ENCODE measurements around the gene SHISAL1.

Gene SHISAL1

GRCh38 chr22:44278243-44279068, 34.3 kb downstream of the SHISAL1 start:
- DNase-seq (ENCODE audit: low read depth in 2 of 2), result no peak

DNA sequence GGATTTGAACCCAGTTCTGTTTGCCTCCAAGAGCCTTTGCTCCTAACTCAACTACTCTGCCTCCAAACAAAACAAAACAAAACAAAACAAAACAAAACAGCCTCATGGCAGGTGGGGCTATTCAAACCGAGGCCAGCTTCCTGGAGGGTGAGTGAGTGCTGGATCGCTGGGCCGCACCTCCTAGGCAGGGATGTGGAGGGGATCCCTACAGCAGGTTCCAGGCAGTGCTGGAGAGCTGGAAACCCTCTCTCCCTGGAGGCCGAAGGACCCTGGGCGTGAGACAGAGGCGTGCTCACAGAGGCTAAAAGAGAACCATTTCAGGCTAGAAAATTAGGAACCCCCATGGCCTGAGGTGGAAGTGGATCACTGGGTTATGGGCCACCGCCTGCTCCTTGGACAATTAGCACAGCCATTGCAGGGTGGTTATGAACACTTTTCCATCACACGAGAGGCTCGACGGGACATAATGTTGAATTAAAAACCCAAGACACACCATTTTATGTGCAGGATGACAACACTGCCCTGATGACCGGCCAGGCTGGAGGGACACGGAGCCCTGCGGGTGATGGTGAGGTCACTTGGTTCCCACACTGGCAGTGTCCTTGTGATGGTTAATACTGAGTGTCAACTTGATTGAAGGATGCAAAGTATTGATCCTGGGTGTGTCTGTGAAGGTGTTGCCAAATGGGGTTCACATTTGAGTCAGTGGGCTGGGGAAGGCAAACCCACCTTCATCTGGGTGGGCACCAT, 35.2 kb downstream of the SHISAL1 start:
- DNase-seq (ENCODE audit: low read depth in 2 of 2), result no peak

DNA sequence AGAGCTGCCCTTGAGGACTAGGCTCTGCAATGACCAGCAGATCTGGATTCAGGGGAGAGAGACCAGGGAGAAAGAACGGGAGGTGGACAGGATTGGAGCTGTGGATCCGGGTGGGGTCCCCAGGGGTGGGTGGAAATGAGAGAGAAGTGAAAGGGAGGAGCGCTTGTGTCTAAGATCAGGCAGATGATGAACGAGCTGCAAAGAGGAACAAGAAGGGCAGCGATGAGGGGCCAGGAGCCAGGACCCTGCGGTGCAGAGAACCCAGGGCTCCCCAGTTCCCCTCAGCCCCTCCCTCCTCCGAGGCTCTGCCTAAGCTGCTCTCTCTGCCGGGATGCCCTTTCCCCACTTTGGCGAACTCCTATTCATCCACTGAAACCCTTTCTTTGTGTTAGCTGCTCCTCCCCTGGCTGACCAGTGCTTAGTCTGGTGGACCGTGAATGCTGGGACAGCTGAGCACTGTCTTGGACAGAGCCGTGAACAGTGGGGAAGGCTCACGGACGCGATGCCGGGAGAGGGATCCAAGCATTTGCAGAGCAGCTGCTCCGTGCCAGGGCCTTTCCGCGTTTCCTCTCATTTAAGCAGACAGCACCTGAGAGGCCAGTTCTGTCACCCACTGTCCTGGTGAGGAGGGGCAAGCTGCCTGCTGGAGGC, 35.9 kb downstream of the SHISAL1 start:
- no peak for DNase-seq (ENCODE audit: low read depth in 2 of 2)

DNA sequence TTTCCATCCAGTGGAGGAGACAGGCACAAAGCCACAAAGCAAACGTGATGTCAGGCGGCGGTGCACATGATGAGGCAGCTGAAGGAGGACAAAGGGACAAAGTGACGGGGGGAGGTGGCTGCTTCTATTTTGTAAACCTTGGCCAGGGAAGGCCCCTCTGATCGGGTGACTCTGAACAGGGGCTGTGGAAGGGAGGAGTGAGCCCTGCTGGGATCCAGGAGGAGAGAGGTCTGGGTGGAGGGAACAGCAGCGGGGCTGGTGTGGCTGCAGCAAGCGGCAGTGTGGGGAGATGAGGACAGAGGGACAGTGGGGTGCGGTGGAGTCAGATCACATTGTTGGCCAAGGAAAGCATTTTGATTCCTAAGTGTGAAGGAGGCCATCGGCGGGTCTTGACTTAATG, 36.7 kb downstream of the SHISAL1 start:
- DNase-seq (ENCODE audit: low read depth in 2 of 2), result no peak

GRCh38 chr22:44275631-44275995, 37.1 kb downstream of the SHISAL1 start:
- DNase-seq (ENCODE audit: low read depth in 2 of 2), result no peak

GRCh38 chr22:44274918-44275630, 37.7 kb downstream of the SHISAL1 start:
- DNase-seq (ENCODE audit: low read depth in 2 of 2), result no peak

DNA sequence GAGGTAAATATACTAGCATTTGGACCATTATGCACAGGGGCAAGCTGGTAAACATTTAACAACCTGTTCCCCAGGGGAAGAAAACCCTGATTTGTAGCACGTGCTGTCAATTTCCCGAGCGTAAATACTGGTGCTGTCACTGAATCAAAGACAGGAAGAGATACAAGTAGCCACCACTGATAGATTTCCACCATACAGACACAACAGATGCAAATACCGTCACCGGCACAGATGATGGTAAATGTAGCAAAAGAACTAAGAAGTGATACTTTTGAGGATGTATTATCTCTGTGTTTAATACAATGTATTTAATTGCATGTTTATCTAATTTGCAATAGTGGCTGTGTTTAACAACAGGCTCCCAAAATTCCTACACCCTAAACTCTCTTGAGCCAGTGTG, 39.6 kb downstream of the SHISAL1 start:
- DNase-seq (ENCODE audit: low read depth in 2 of 2), result no peak

GRCh38 chr22:44272401-44272771, 40.4 kb downstream of the SHISAL1 start:
- DNase-seq (ENCODE audit: low read depth in 2 of 2), result no peak

DNA sequence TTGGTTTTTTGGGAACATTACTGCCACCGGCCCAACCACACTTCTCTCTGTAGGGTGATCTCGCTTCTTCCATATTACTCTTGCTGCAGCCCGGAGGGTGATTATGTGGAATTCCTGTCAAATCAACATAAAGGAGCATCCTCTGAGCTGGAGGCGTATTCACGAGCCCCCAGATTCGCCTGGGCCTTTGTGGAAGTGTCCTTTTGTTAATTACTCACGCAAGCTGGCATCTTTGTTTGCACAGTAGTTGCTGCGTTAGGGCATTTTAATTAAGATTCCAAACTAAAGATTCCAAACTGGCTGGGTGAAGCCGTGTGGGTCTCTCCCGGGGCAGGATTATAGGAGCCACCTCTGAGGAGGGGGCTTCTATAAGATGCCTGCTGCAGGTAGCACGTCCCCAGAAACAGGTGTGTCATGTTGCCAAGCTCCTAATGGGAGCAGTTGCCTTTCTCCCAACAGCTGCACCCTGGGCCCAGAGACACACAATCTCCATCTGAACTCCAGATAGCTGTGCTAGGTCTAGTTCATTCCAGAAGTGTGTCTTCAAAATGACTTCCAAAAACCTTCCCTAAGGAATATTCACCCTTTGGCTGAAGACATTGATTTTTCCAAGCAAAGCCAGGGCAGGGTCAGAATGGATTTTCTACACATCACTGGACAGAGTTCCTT, 40.9 kb downstream of the SHISAL1 start:
- no peak for DNase-seq (ENCODE audit: low read depth in 2 of 2)

GRCh38 chr22:44271010-44271500, 41.7 kb downstream of the SHISAL1 start:
- no peak for DNase-seq (ENCODE audit: low read depth in 2 of 2)

DNA sequence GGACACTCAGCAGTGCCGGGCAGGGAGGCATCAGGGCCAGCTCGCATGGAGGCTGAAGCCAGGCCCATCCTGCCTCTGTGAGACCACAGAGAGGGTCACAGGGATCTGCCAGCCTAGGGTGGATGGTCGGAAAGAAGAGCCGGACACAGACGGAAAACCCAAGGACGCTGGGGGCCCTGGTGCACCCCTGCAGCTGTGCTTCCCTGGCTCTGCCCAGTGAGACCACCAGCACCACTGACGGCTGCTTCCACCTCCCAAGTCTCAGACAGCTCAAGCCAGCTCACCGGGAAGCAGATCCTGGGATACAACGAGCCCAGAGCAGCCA, 42.2 kb downstream of the SHISAL1 start:
- DNase-seq (ENCODE audit: low read depth in 2 of 2), result no peak

DNA sequence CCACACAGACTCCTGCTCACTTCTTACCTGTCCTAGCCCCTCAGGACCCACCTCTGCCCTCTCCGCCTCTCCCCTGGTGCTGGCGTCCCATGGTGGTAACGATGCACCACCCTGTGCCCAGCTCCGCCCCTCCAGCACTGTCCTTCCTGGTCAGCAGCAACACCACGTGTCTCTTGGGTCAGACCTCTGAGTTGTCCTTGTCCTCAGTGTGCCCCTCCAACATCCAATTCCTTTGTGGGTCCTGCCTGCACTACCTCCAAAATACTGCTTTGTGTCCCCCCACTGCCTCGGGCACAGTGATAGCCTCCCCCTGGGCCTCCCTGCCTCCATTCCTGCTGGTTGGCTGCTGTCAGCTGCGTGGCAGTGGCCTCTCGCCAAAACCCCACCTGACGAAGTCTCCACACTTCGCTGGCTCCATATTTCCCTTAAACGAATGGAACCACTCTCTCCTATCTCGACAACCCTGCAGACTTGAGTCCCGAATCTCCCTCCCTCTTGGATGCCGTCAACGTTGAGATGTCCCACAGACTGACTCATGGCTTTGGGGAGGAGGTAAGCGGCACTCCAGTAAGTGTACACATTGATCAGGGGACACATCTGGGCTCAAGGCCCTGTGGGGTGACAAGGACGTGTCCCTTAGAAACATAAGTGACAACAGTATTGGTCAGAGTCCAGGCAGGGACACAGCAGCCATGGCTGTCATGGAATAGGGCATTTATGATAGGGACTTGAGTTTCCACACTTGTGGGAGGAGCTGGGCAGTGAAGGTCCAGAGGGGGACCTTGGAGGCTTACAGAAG, 42.8 kb downstream of the SHISAL1 start:
- DNase-seq (ENCODE audit: low read depth in 2 of 2), result no peak

DNA sequence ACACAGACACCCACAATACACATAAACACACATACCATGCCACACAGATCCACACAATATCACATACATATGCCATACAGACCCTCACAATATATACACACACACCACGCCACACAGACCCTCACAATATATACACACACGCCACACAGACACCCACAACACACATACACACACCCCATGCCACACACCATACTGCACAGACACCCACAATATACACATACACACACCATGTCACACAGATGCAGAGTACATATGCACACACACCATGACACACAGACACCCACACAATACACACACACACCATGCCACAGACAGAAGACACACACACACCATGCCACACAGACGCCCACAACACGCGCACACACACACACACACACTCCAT, 43.6 kb downstream of the SHISAL1 start:
- no peak for DNase-seq (ENCODE audit: low read depth in 2 of 2)

DNA sequence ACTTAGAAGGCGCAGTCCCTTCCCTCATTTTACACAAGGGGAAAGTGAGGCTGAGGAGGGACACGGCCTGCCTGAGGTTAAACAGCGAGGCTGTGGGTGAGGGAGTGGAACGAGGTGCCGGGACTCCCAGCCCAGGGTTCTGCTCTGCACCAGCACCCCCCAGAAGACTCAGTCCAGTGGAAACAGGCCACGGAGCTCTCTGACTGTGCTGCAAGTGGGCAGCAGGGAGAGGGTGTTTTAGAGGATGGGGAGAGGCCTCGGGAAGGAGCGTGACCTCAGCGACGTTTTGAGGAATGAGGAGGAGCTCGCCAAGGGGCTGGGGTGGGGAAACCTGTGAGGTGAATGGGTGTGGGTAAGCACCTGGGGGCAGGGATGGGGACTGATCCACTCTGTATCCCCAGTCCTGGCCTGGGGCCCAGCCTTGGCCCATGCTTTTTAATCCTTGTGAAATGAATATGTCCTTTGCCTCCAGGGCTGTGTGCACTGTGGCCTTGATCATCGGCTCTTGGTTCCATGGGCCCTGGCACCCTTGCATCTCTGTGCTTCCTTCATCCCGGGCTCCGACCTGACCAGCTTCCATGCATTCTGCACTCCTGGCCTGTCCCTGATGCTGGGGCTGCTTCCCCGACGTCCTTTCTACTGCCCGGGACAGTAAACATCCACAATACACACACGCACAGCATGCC, 44.2 kb downstream of the SHISAL1 start:
- no peak for DNase-seq (ENCODE audit: low read depth in 2 of 2)

DNA sequence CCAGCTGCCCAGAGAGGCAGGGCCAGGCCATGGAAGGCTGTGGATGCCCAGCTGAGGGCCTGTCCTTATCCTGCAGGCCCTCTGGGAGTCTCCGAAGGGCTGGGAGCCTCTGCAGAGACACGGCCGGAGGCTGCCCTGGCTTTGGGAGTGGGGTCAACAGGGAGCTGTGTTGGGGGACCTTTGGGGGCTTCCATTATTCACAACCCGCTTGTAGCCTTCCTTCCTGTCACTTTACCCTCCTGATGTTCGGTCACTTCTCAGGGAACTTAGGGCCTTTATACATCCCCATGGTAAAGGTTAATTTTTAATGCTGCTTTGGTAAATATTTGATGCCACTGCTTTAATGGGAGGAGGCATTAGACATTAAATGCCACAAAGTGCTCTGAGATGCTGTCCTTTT, 44.9 kb downstream of the SHISAL1 start:
- no peak for DNase-seq (ENCODE audit: low read depth in 2 of 2)

GRCh38 chr22:44266796-44267760, 45.7 kb downstream of the SHISAL1 start:
- no peak for DNase-seq (ENCODE audit: low read depth in 2 of 2)

- DNase-seq (ENCODE audit: low read depth in 2 of 2), result no peak
Measured at GRCh38 chr22:44263547-44263946, 49.2 kb downstream of the SHISAL1 start.

DNA sequence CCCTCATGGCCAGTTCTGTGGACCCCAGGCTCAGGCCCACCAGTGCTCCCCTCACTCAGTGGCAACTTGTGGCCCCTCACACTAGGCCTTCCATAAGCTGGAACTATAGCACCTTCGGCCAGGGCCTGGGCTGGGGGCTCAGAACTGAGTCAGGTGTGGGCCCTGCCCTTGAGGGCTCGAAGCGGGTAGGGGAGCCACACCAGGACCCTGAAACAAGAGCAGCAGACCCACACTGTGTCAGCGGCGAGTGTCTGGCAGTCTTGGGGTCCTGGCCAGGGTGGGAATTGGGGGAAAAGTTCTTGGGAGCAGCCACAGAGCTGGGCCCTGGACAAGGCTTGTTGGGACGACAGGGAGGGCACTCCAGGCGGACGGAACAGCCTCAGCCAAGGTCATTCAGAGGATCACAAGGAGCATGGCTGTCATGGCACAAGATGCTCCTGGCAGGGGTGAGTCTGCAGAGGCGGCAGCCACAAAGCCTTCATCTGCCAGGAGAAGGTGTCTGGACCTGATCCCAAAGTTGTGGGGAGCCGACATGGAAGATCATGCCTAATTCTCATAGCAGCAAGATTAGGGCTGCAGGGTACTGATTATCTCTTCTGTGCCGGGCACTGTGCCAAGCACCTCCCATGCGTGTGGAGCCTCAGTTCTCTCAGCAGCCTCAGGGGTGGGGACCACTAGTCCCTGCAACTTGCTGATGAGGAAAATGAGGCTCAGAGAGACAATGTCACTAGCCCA, 50.7 kb downstream of the SHISAL1 start:
- no peak for DNase-seq (ENCODE audit: low read depth in 2 of 2)

Measured in stimulated activated CD8-positive, alpha-beta memory T cell treated with anti-CD3 and anti-CD28 coated beads, Interleukin-7, amount 100 ng/mL, for 4 hours (primary cell).